ENCODE results near the gene TARBP1. TPM values are rescaled to one million over a fixed set of nuclear protein-coding genes. Genes with fewer than 3 reads are reported as not detected.

The TARBP1 gene
- total RNA-seq, 2 donors from 2014 or later: 19.6 to 23.1 TPM

DNA sequence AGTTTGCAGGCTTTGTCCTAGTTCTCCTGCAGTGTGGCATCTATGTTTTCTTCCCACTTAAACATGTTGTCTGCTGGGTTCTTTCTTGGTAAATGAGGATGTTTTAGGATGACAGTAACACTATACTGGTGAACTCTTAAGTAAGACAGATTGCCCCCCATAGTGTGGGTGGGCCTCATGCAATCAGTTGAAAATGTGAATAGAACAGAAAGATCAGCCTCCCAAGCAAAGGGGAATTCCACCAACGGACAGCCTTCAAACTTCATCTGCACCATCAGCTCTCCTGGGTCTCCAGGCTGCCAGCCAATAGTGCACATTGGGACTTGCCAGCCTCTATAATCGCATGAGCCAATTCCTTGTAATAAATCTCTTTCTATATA is 10.7 kb upstream of the TARBP1 start:
- DNase-seq: no peak
- Histone ChIP-seq H3K4me3 (no peak overlapping the region), H3K9ac (ENCODE audit: low read depth in 2 of 2, low read length in 2 of 2) (no peak overlapping the region), H3K4me1 (no peaks in the 10 kb centered on the region), H3K27ac (no peak overlapping the region), H3K27me3 (no peaks in the 10 kb centered on the region), H3K9me3 (no peaks in the 10 kb centered on the region), H3K36me3 (no peaks in the 10 kb centered on the region)
- TF ChIP-seq, protein P1, sequence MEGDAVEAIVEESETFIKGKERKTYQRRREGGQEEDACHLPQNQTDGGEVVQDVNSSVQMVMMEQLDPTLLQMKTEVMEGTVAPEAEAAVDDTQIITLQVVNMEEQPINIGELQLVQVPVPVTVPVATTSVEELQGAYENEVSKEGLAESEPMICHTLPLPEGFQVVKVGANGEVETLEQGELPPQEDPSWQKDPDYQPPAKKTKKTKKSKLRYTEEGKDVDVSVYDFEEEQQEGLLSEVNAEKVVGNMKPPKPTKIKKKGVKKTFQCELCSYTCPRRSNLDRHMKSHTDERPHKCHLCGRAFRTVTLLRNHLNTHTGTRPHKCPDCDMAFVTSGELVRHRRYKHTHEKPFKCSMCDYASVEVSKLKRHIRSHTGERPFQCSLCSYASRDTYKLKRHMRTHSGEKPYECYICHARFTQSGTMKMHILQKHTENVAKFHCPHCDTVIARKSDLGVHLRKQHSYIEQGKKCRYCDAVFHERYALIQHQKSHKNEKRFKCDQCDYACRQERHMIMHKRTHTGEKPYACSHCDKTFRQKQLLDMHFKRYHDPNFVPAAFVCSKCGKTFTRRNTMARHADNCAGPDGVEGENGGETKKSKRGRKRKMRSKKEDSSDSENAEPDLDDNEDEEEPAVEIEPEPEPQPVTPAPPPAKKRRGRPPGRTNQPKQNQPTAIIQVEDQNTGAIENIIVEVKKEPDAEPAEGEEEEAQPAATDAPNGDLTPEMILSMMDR (IDR thresholded peaks at IDR 0.05): no peak
- intact Hi-C loops (cut with DNase I): loop anchor here (5.0 to 10.0 kb wide), 2 partner anchors 495 to 603 kb away; no protein-coding TSS in a partner anchor

DNA sequence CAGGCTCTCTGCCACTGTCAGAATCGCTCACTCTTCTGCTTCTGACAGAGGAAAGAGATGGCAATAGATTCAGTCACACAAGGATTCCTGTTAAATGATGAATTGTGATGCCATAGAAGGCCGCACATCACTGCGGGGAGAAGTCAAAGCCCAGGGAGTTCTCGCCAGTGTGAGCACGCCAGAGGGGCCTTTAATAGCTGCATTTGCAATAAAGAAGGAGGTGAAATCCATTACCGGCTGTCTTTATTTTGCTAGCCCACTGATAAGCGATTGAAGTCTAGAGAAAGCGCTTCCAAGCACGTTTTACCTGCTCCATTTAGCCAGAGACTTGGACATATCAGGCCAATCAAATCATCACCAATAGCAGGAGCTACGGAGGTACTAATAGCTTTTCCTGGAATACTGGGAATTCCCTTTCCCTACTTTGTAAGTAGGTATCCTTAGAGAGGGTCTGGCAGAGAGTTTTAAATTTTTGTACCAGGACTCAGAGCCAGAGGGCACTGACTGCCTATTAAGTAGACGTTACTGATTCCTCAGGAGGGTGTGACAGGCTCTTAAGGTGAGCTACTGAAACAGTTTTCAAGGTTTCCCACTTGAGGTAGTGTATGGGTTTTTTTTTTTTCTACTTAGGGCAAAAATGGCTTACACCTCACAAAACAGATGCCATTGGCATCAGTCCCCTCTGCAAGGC is 10.2 kb upstream of the TARBP1 start:
- no peak overlapping the region for H3K9ac ChIP-seq (ENCODE audit: low read depth in 2 of 2, low read length in 2 of 2)
- H3K27me3 ChIP-seq: no peaks in the 10 kb centered on the region
- no peaks in the 10 kb centered on the region for H3K4me1 ChIP-seq
- DNase-seq: no peak
- TF ChIP-seq, protein P1 (IDR thresholded peaks at IDR 0.05): no peak
- H3K9me3 ChIP-seq: no peaks in the 10 kb centered on the region
- H3K36me3 ChIP-seq: no peaks in the 10 kb centered on the region
- intact Hi-C loops (cut with DNase I): no loop called here
- H3K27ac ChIP-seq: no peak overlapping the region
- H3K4me3 ChIP-seq: no peak overlapping the region

DNA sequence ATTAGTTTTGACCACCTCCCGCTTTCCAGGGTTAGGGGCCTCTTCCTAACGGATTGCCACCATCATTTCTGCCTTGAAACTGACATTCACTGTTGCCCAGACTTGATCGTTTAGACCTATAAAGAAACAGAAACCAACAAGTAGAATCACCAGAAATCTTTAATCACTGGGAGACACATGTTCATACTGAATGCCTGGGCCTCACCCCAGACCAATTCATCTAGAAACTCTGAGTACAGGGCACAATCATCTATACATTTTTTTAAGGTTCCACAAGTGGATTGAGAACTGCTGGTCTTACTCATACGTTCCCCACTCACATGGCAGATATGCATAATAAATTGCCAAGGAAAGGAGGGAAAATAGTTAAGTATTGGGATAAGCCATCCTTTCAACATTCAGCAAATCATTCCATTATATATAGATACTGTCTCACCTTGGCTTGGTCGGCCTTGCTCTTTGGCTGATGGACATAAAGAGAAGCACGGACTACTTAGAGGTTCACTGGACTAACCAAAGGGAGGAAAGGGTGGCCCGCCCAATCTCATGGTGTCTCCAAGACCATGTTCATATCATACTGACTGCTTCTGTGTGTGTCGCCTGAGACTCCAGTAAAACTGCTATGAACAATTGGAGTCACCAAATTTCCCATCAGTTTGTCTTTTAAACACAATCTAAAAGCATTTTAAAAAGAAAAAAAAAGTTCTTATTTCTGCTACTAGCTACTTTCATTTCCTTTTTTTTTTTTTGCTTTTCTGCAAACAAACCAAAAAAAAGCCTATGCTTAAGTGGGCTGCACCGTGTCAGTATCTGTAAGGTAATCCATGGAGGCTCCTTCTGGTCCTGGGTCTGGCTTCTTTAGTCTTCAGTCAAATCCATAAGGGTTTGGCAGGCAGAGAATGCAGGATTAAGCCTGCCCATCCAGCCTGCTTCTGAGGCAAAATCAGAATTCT is 9.4 kb upstream of the TARBP1 start:
- no peak for DNase-seq
- Histone ChIP-seq H3K4me1 (no peaks in the 10 kb centered on the region), H3K36me3 (no peaks in the 10 kb centered on the region), H3K27me3 (no peaks in the 10 kb centered on the region), H3K4me3 (no peak overlapping the region), H3K9ac (ENCODE audit: low read depth in 2 of 2, low read length in 2 of 2) (no peak overlapping the region), H3K9me3 (no peaks in the 10 kb centered on the region), H3K27ac (no peak overlapping the region)
- TF ChIP-seq, protein P1 (IDR thresholded peaks at IDR 0.05): no peak
- intact Hi-C loops (cut with DNase I): no loop called here

DNA sequence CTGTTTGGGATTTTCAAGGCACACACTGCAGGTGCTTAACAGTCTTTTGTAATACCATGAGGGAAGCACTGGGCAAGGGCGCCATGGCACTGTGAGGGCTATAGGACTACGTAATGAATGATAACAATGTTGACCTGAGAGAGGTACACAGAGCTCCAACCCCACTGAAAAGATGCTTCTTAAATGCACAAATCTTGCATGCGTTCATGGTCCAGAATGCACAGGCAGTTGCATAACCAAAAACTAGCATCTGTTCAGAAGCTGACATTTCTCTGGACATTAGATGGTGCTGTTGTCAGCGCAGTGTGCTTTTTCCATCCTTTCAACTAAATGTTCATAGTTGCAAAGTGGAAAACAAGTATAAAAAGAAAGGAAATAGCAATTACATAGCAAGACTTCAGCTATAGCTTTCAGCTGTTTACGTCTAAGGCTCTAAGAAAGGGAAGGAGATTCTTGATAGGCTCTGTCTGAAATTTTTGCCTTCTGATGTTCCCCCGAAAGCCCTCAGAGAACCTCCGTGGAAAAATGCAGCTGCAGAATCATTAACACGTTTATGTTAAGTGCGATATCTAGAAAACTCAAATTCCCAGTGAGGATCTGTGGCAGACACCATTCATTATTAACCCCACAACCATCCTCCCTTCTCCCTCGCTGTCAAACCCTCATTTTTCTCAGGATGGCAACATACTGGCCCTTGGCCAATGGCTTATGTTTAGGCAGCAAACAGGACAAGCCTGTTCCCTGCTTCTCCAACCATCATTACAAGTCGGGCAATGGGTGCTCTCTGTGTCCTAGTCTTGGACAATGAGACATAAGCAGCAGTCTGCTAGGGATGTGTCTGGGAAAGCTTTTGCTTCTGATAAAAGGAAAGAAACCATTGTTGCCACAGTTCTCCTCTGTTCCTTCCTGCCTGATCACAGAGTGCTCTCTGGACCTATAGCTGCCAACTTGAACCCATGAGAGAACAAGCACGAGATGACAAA is 8.2 kb upstream of the TARBP1 start:
- peak; percentile 54 for DNase-seq
- no peak overlapping the region for H3K9ac ChIP-seq (ENCODE audit: low read depth in 2 of 2, low read length in 2 of 2)
- intact Hi-C loops (cut with DNase I): no loop called here
- H3K9me3 ChIP-seq: no peaks in the 10 kb centered on the region
- H3K4me3 ChIP-seq: no peak overlapping the region
- no peaks in the 10 kb centered on the region for H3K27me3 ChIP-seq
- TF ChIP-seq, protein P1 (IDR thresholded peaks at IDR 0.05): peak; percentile 42
- no peak overlapping the region for H3K27ac ChIP-seq
- H3K36me3 ChIP-seq: no peaks in the 10 kb centered on the region
- H3K4me1 ChIP-seq: no peaks in the 10 kb centered on the region
